ENCODE results near the gene MMGT1. TPM values are rescaled to one million over a fixed set of nuclear protein-coding genes. Genes with fewer than 3 reads are reported as not detected.
A peak's percentile ranks its signal among the peaks of the same experiment; 100 is the strongest.

Gene MMGT1
- total RNA-seq, 1 donor from 2014 or later: 16.9 TPM

DNA sequence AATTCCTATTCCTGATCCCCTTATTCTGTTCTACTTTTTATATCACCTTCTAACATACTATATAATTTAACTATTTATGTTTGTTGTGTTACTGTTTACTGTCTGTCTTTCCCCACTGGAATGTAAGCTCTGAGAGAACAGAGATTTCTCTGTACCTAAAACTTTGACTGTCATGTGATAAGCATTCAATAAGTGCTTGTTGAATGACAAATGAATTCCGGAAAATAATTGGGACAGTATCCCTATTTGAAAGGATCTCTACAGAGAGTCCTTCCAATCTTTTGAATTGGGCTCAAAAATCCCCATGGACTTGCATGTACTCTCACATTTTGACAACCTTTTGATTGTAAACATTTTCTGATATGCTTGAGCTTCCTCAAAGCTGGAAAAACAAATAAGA, 1.6 kb upstream of the MMGT1 start:
- DNase-seq (ENCODE audit: low spot score in 2 of 2, unreplicated experiment in 2 of 2): no peak
- Mint-ChIP-seq H3K4me1 (peaks cover 16% of the 10 kb centered on the region), H3K27me3 (ENCODE audit: low read depth) (no peaks in the 10 kb centered on the region), H3K27ac (no peak overlapping the region), H3K36me3 (no peaks in the 10 kb centered on the region), H3K9me3 (peaks cover 23% of the 10 kb centered on the region), H3K4me3 (no peak overlapping the region)
- TF ChIP-seq, protein P1, sequence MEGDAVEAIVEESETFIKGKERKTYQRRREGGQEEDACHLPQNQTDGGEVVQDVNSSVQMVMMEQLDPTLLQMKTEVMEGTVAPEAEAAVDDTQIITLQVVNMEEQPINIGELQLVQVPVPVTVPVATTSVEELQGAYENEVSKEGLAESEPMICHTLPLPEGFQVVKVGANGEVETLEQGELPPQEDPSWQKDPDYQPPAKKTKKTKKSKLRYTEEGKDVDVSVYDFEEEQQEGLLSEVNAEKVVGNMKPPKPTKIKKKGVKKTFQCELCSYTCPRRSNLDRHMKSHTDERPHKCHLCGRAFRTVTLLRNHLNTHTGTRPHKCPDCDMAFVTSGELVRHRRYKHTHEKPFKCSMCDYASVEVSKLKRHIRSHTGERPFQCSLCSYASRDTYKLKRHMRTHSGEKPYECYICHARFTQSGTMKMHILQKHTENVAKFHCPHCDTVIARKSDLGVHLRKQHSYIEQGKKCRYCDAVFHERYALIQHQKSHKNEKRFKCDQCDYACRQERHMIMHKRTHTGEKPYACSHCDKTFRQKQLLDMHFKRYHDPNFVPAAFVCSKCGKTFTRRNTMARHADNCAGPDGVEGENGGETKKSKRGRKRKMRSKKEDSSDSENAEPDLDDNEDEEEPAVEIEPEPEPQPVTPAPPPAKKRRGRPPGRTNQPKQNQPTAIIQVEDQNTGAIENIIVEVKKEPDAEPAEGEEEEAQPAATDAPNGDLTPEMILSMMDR (IDR thresholded peaks at IDR 0.05; ENCODE audit: unreplicated experiment): no peak

DNA sequence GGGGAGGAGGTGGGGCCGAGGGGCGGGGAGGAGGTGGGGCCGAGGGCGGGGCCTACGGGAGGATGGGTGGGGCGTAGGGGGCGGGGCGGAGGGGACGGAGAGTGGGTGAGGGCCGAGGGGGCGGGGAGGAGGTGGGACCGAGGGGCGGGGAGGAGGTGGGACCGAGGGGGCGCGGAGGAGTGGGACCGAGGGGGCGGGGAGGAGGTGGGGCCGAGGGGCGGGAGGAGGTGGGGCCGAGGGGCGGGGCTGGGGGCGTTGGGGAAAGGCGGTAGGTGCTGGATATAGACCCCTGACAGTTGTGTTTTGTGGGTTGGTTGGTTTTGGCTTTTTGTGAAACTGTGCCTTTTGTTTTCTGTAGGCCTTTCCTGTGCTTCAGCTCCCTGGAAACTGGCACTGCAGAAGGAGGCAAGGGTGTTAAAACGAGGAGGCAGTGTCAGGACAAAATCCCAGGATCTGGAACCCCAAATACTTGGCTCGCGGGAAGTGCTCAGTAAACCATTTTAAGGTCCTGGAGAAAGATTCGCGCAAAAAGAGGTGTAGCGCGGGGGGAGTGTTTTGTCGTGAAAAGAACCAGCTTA, 580 bp upstream of the MMGT1 start:
- Mint-ChIP-seq H3K4me1 (peaks cover 16% of the 10 kb centered on the region), H3K9me3 (peaks cover 21% of the 10 kb centered on the region), H3K4me3 (peak overlapping the region; percentile 67), H3K27me3 (ENCODE audit: low read depth) (no peaks in the 10 kb centered on the region), H3K36me3 (no peaks in the 10 kb centered on the region), H3K27ac (peak overlapping the region; percentile 70)
- TF ChIP-seq, protein P1 (IDR thresholded peaks at IDR 0.05; ENCODE audit: unreplicated experiment): no peak
- DNase-seq (ENCODE audit: low spot score in 2 of 2, unreplicated experiment in 2 of 2): peak; percentile 54 to 69

DNA sequence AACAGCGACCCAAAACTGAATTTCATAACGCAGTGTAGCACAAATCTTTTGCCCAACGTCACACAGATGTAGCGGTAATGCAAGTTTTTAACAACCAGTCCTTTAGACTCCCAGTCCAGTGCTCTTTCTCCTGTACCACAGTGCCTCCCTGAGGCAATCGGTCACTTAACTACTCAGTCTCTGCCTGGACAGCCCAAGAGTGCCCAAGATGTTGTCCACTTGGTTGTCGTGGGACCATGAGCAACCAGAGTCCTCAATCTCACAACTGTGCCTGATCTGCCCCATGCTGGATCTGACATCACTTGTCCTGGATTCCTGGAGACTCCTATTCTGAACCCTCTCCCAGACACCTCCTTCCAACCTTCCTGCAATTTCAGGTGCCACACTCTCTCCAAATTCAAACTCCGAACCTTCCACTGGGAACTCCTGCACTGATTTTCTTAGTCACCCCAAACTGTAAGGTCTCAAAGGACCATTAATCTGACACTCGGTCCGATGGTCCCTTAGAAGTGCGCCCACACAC, 702 bp downstream of the MMGT1 start:
- Mint-ChIP-seq H3K9me3 (peaks cover 13% of the 10 kb centered on the region), H3K27ac (peak overlapping the region; percentile 100), H3K4me3 (peak overlapping the region; percentile 99), H3K36me3 (no peaks in the 10 kb centered on the region), H3K27me3 (ENCODE audit: low read depth) (no peaks in the 10 kb centered on the region), H3K4me1 (peaks cover 16% of the 10 kb centered on the region)
- DNase-seq (ENCODE audit: low spot score in 2 of 2, unreplicated experiment in 2 of 2): no peak
- TF ChIP-seq, protein P1 (IDR thresholded peaks at IDR 0.05; ENCODE audit: unreplicated experiment): no peak

DNA sequence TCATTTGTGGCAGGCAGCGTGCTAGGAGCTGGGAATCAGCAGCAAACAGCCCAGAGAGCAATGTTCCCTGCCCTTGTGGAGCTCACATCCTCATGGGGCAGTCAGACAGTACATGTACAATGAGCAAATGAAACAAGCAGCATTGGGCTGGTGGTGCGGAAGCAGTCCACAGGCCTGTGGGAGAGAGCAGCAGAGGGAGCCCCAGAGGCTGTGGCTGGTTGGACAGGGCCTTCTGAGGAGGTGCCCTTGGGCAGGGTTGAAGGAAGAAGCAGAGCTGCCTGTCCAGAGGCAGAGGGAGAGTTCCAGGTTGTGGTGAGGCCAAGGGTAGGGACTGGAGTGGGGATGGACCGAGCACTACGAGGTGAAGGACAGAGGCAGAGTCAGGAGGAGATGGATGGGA, 22.5 kb downstream of the MMGT1 start:
- Mint-ChIP-seq H3K9me3 (peaks cover 9% of the 10 kb centered on the region), H3K4me3 (no peak overlapping the region), H3K27ac (no peak overlapping the region), H3K4me1 (no peaks in the 10 kb centered on the region), H3K27me3 (ENCODE audit: low read depth) (no peaks in the 10 kb centered on the region), H3K36me3 (no peaks in the 10 kb centered on the region)
- no peak for DNase-seq (ENCODE audit: low spot score in 2 of 2, unreplicated experiment in 2 of 2)
- TF ChIP-seq, protein P1 (IDR thresholded peaks at IDR 0.05; ENCODE audit: unreplicated experiment): no peak

DNA sequence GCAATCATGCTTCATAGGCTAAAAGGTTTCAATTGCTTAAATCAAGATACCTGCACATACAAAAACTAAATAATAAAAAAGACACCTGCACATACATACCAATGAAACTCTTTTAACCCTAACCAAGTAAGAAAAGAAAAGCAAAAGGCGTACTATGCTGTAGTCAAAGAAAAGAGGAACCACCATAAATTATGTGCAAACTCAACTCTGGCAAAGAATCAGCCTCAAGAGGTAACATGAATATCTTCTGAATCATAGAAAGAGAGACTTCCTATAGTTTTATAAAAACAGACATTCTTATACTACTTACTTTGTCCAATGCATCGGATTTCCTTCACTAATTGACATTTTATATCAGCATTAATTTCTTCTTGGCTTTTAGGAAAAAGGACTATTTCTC, 29.3 kb downstream of the MMGT1 start:
- no peak for DNase-seq (ENCODE audit: low spot score in 2 of 2, unreplicated experiment in 2 of 2)
- H3K9me3 Mint-ChIP-seq: peaks cover 34% of the 10 kb centered on the region
- H3K36me3 Mint-ChIP-seq: peaks cover 2% of the 10 kb centered on the region
- no peaks in the 10 kb centered on the region for H3K4me1 Mint-ChIP-seq
- no peak overlapping the region for H3K27ac Mint-ChIP-seq
- H3K4me3 Mint-ChIP-seq: no peak overlapping the region
- no peaks in the 10 kb centered on the region for H3K27me3 Mint-ChIP-seq (ENCODE audit: low read depth)
- TF ChIP-seq, protein P1 (IDR thresholded peaks at IDR 0.05; ENCODE audit: unreplicated experiment): no peak

Data from mesothelial cell of epicardium (in vitro differentiated cells).